Neural progenitor cell (in vitro differentiated cells): ENCODE measurements around the gene BRAT1. TPM values are rescaled to one million over a fixed set of nuclear protein-coding genes. Genes with fewer than 3 reads are reported as not detected.

Source experiments
- DNase-seq: peaks from one replicate; pipeline ENCODE4 v3.0.0-alpha.2; 2016; ENCODE audit warnings: low spot score
- H2AFZ ChIP-seq: fragments of 200-600 bp; sonication (generic); replicated peaks from 2 replicates; pipeline ENCODE4 v1.6.1; 2016; ENCODE audit warnings: antibody characterized with exemption
- H3F3A ChIP-seq: fragments of 200-600 bp; sonication (generic); 2 replicates; pipeline ENCODE4 v1.6.1; 2016; ENCODE audit warnings: antibody characterized with exemption, low read depth
- H3K27ac ChIP-seq: fragments of 200-600 bp; sonication (generic); 2 replicates; pipeline ENCODE4 v1.5.1; 2016; ENCODE audit warnings: mild to moderate bottlenecking
- H3K27me3 ChIP-seq: fragments of 200-600 bp; sonication (generic); 2 replicates; pipeline ENCODE4 v1.6.1; 2016; ENCODE audit warnings: mild to moderate bottlenecking, moderate library complexity
- H3K36me3 ChIP-seq: fragments of 200-600 bp; sonication (generic); 2 replicates; pipeline ENCODE4 v1.5.1; 2016
- H3K4me1 ChIP-seq: fragments of 200-600 bp; sonication (generic); 2 replicates; pipeline ENCODE4 v1.6.1; 2016; ENCODE audit warnings: mixed run types
- H3K4me2 ChIP-seq: fragments of 200-600 bp; sonication (generic); 2 replicates; pipeline ENCODE4 v1.6.1; 2016
- H3K4me3 ChIP-seq: fragments of 200-600 bp; sonication (generic); 2 replicates; pipeline ENCODE4 v1.5.1; 2016
- H3K79me2 ChIP-seq: fragments of 200-600 bp; sonication (generic); 2 replicates; pipeline ENCODE4 v1.6.1; 2016; ENCODE audit warnings: low read depth
- H3K9ac ChIP-seq: fragments of 200-600 bp; sonication (generic); 2 replicates; pipeline ENCODE4 v1.6.1; 2016
- H3K9me3 ChIP-seq: fragments of 200-600 bp; sonication (generic); 2 replicates; pipeline ENCODE4 v1.5.1; 2016; ENCODE audit warnings: low read depth
- H4K20me1 ChIP-seq: fragments of 200-600 bp; sonication (generic); 2 replicates; pipeline ENCODE4 v1.6.1; 2016; ENCODE audit warnings: low read depth
- H3K27ac Mint-ChIP-seq: 3 replicates; pipeline ENCODE4 v1.8.0; 2021; ENCODE audit warnings: mixed read lengths
- H3K27me3 Mint-ChIP-seq: 2 replicates; pipeline ENCODE4 v1.8.0; 2022; ENCODE audit warnings: low read depth, mild to moderate bottlenecking, inconsistent platforms, moderate library complexity, mixed read lengths; ENCODE audit not compliant: insufficient read depth
- H3K36me3 Mint-ChIP-seq: 3 replicates; pipeline ENCODE4 v1.8.0; 2021; ENCODE audit warnings: mixed read lengths
- H3K4me1 Mint-ChIP-seq: 3 replicates; pipeline ENCODE4 v1.8.0; 2021; ENCODE audit warnings: mixed read lengths
- H3K4me3 Mint-ChIP-seq: 3 replicates; pipeline ENCODE4 v1.8.0; 2021; ENCODE audit warnings: mild to moderate bottlenecking, moderate library complexity, mixed read lengths
- H3K9me3 Mint-ChIP-seq: 3 replicates; pipeline ENCODE4 v1.8.0; 2020; ENCODE audit warnings: mixed read lengths
- EZH2 ChIP-seq: fragments of 200-600 bp; sonication (generic); IDR thresholded peaks from 2 replicates; pipeline ENCODE4 v1.6.1; 2017; ENCODE audit warnings: antibody characterized with exemption, mild to moderate bottlenecking, moderate library complexity
- EZH2phosphoT487 ChIP-seq: fragments of 200-600 bp; sonication (generic); IDR thresholded peaks from 2 replicates; pipeline ENCODE4 v1.6.1; 2017; ENCODE audit warnings: antibody characterized with exemption
- microRNA-seq: library from miRNA; unstranded; fragments of <30 nt; microRNA quantifications from one replicate; pipeline ENCODE4, GENCODE V29; 2016
- small RNA-seq: library from RNA; depleted of rRNA; stranded (forward); fragments of <200 nt; gene quantifications from one replicate; pipeline ENCODE3, GENCODE V24; 2015
- total RNA-seq: library from RNA; depleted of rRNA; stranded (reverse); fragments of >200 nt; gene quantifications from 2 replicates; pipeline ENCODE4 v1.2.3, GENCODE V29; 2015; ENCODE audit warnings: low replicate concordance
- TF ChIP-seq, protein P1 (sequence below): fragments of 200-600 bp; sonication (generic); IDR thresholded peaks from 2 replicates; pipeline ENCODE4 v1.5.1; 2017; ENCODE audit warnings: antibody characterized with exemption, mild to moderate bottlenecking

BRAT1 gene
- total RNA-seq, 1 donor from 2014 or later: 9.3 TPM

DNA sequence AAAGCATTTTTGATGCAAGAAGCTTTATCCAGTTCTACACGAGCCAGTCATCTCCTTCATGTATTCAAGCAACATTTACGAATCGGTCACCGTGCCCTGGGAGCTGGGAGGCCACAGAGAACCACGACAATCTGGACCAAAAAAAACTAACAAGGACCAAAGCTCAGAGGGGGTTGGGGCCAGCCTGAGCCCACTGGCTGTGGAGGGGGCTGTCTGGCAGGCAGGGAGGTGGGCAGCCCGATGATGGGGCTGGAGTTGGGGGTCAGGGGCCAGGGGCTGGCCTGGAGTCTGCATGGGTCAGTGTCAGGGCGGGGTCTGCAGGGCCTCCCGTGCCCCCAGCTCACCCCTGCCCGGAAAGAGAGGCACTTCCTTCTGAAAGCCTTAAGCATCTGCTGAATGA lies 66.6 kb downstream of the BRAT1 start:
- H3K79me2 ChIP-seq: no peaks in the 10 kb centered on the region
- peak overlapping the region; percentile 78 for H3K27ac Mint-ChIP-seq
- no peak overlapping the region for H3K4me3 Mint-ChIP-seq

DNA sequence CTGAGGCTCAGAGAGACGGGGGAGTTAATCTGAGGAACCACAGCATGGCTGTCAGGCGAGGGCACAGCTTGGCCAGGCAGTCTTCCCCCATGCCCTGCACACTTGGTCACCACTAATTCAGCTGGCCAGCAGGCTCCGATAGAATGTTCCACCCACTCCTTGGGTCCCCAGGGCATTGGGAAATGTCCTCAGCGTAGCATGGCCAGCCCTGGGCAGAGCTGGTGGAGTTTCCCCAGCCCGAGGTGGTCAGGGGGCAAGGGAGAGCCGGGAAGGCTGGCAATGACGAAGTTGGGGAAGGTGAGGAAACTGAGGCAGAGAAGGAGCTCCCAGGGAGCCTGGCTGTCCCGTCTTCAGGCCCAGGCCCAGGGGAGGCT lies 67.1 kb downstream of the BRAT1 start:
- Histone ChIP-seq H3K9ac (no peak overlapping the region), H3K4me3 (no peak overlapping the region), H3F3A (peaks cover 4% of the 10 kb centered on the region), H2AFZ (no peak overlapping the region), H3K27me3 (no peaks in the 10 kb centered on the region), H3K9me3 (no peaks in the 10 kb centered on the region), H3K36me3 (no peaks in the 10 kb centered on the region), H3K4me1 (peaks cover 4% of the 10 kb centered on the region), H3K79me2 (no peaks in the 10 kb centered on the region), H3K27ac (no peak overlapping the region), H3K4me2 (no peak overlapping the region), H4K20me1 (no peaks in the 10 kb centered on the region)
- DNase-seq: no peak
- no peak overlapping the region for H3K4me3 Mint-ChIP-seq
- H3K9me3 Mint-ChIP-seq: peaks cover 3% of the 10 kb centered on the region
- TF ChIP-seq, protein P1, sequence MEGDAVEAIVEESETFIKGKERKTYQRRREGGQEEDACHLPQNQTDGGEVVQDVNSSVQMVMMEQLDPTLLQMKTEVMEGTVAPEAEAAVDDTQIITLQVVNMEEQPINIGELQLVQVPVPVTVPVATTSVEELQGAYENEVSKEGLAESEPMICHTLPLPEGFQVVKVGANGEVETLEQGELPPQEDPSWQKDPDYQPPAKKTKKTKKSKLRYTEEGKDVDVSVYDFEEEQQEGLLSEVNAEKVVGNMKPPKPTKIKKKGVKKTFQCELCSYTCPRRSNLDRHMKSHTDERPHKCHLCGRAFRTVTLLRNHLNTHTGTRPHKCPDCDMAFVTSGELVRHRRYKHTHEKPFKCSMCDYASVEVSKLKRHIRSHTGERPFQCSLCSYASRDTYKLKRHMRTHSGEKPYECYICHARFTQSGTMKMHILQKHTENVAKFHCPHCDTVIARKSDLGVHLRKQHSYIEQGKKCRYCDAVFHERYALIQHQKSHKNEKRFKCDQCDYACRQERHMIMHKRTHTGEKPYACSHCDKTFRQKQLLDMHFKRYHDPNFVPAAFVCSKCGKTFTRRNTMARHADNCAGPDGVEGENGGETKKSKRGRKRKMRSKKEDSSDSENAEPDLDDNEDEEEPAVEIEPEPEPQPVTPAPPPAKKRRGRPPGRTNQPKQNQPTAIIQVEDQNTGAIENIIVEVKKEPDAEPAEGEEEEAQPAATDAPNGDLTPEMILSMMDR: no peak
- TF ChIP-seq EZH2phosphoT487: no peak
- no peak for TF ChIP-seq EZH2
- H3K27ac Mint-ChIP-seq: peak overlapping the region; percentile 78
- H3K36me3 Mint-ChIP-seq: no peaks in the 10 kb centered on the region
- peaks cover 20% of the 10 kb centered on the region for H3K4me1 Mint-ChIP-seq
- peaks cover 12% of the 10 kb centered on the region for H3K27me3 Mint-ChIP-seq

More for the DNA sequence above, 66.6 kb downstream of the BRAT1 start:
- Histone ChIP-seq H3K27me3 (no peaks in the 10 kb centered on the region), H3K9ac (no peak overlapping the region), H3K27ac (no peak overlapping the region), H3K4me1 (peaks cover 8% of the 10 kb centered on the region), H2AFZ (no peak overlapping the region), H3K36me3 (no peaks in the 10 kb centered on the region), H3K4me2 (no peak overlapping the region), H4K20me1 (no peaks in the 10 kb centered on the region), H3F3A (peaks cover under 1% of the 10 kb centered on the region), H3K4me3 (no peak overlapping the region), H3K9me3 (no peaks in the 10 kb centered on the region)
- H3K4me1 Mint-ChIP-seq: peaks cover 23% of the 10 kb centered on the region
- peaks cover 3% of the 10 kb centered on the region for H3K9me3 Mint-ChIP-seq
- TF ChIP-seq, protein P1: no peak
- TF ChIP-seq EZH2phosphoT487: no peak
- H3K27me3 Mint-ChIP-seq: peaks cover 12% of the 10 kb centered on the region
- DNase-seq: no peak
- H3K36me3 Mint-ChIP-seq: no peaks in the 10 kb centered on the region

Small RNA genes within 50 kb of the gene (microRNA-seq; reads per million reads assigned to microRNA genes)
- gene MIR4648: not detected

Small RNA genes within 50 kb of the gene (small RNA-seq; reads per million reads assigned to genes)
- 0.09 reads per million for gene MIR4648

Other genes with a start within 250 kb of the BRAT1 start
- 3.6 and 15.0 TPM in 2 replicates for gene SNX8, start 241.1 kb downstream of the BRAT1 start, total RNA-seq
- gene EIF3B, start 200.7 kb downstream of the BRAT1 start, total RNA-seq: 146 and 167 TPM in 2 replicates
- gene CHST12, start 151.9 kb downstream of the BRAT1 start, total RNA-seq: 0.43 and 7.2 TPM in 2 replicates
- gene GRIFIN, start 79.1 kb downstream of the BRAT1 start, total RNA-seq: not detected in 2 replicates
- gene LFNG, start 35.8 kb downstream of the BRAT1 start, total RNA-seq: 58.0 and 177 TPM in 2 replicates
- 4.6 and 10.1 TPM in 2 replicates for gene IQCE, start 3.5 kb upstream of the BRAT1 start, total RNA-seq
- 13.2 and 60.0 TPM in 2 replicates for gene TTYH3, start 76.5 kb upstream of the BRAT1 start, total RNA-seq
- gene AMZ1, start 132.7 kb upstream of the BRAT1 start, total RNA-seq: 0.09 TPM in 1 of 2 replicates, not detected in the other